Thoracic aorta (tissue), 2 donors: ENCODE results near the gene RXFP3. TPM values are rescaled to one million over a fixed set of nuclear protein-coding genes. Genes with fewer than 3 reads are reported as not detected.
"Not testable (repeated sequence)": the region's sequence is repeated elsewhere in the genome, so short reads cannot be mapped to it uniquely, and the experiment has no call there.

Source experiments
- ATAC-seq: fragments of 150-250 bp; one replicate; pipeline ENCODE4 v1.8.0; 2017; ENCODE audit warnings: low read depth; ENCODE audit not compliant: insufficient number of reproducible peaks, low FRiP score
- DNase-seq: peaks from one replicate; pipeline ENCODE4 v3.0.0-alpha.2; 2020; ENCODE audit warnings: low spot score
- H3K27ac ChIP-seq, 2 donors: fragments of 200-600 bp; sonication (generic); 1 replicate in 1 of 2; 2 replicates in 1 of 2; pipeline ENCODE4 v1.5.1; 2016; ENCODE audit warnings: mild to moderate bottlenecking in 2 of 2, moderate library complexity in 2 of 2
- H3K27me3 ChIP-seq: fragments of 200-600 bp; sonication (generic); replicated peaks from 2 replicates; pipeline ENCODE4 v1.6.0; 2016; ENCODE audit warnings: mild to moderate bottlenecking; ENCODE audit not compliant: insufficient read depth
- H3K36me3 ChIP-seq: fragments of 200-600 bp; sonication (generic); one replicate; pipeline ENCODE4 v1.5.1; 2016
- H3K4me1 ChIP-seq, 2 donors: fragments of 200-600 bp; sonication (generic); 1 replicate in 1 of 2; 2 replicates in 1 of 2; pipeline versions ENCODE4 v1.5.1 to v1.6.0; 2016; ENCODE audit warnings: low read depth in 2 of 2, mild to moderate bottlenecking in 1 of 2; ENCODE audit not compliant: control insufficient read depth in 1 of 2
- H3K4me3 ChIP-seq: fragments of 200-600 bp; sonication (generic); 2 replicates; pipeline ENCODE4 v1.5.1; 2016; ENCODE audit warnings: mild to moderate bottlenecking
- H3K9me3 ChIP-seq: fragments of 200-600 bp; sonication (generic); 2 replicates; pipeline ENCODE4 v1.5.1; 2016
- CTCF ChIP-seq: fragments of 200-600 bp; sonication (generic); IDR thresholded peaks from one replicate; pipeline ENCODE4 v1.5.1; 2019; ENCODE audit warnings: antibody characterized with exemption
- total RNA-seq, 2 donors: library from RNA; depleted of rRNA; stranded (reverse); fragments of >200 nt; gene quantifications; one replicate each; pipeline versions ENCODE4 v1.1.0 to v1.2.3, GENCODE V29; 2016

Gene RXFP3
- total RNA-seq, 2 donors from 2014 or later = not detected

- DNase-seq (no peak), ATAC-seq (no peak)
- Histone ChIP-seq H3K4me1 (no peaks in the 10 kb centered on the region), H3K9me3 (peaks cover 10% of the 10 kb centered on the region), H3K36me3 (no peaks in the 10 kb centered on the region), H3K27me3 (no peaks in the 10 kb centered on the region), H3K4me3 (no peak overlapping the region), H3K27ac (no peak overlapping the region)
- no peak for TF ChIP-seq CTCF
These were observed 33.1 kb upstream of the RXFP3 start for GRCh38 chr5:33903118-33903517.

- Histone ChIP-seq H3K36me3 (no peaks in the 10 kb centered on the region), H3K9me3 (peaks cover 10% of the 10 kb centered on the region), H3K4me3 (no peak overlapping the region), H3K4me1 (no peaks in the 10 kb centered on the region), H3K27ac (no peak overlapping the region), H3K27me3 (no peaks in the 10 kb centered on the region)
- DNase-seq = no peak
- no peak for ATAC-seq
- no peak for TF ChIP-seq CTCF
These were observed 30.8 kb upstream of the RXFP3 start for GRCh38 chr5:33905381-33905780.

- ATAC-seq, DNase-seq, H3K4me1 ChIP-seq, H3K27ac ChIP-seq, H3K4me3 ChIP-seq, H3K27me3 ChIP-seq, H3K36me3 ChIP-seq: not testable (repeated sequence)
- H3K9me3 ChIP-seq = peaks cover 10% of the 10 kb centered on the region
These were observed 29.9 kb upstream of the RXFP3 start for GRCh38 chr5:33906248-33906647.

- not testable (repeated sequence) for H3K4me3 ChIP-seq, H3K36me3 ChIP-seq, DNase-seq, H3K27me3 ChIP-seq, H3K4me1 ChIP-seq, H3K9me3 ChIP-seq, ATAC-seq, H3K27ac ChIP-seq
These were observed 21.3 kb upstream of the RXFP3 start for GRCh38 chr5:33914844-33915243.

GRCh38 chr5:33921002-33921401 is 15.2 kb upstream of the RXFP3 start:
- TF ChIP-seq CTCF = no peak
- H3K36me3 ChIP-seq = no peaks in the 10 kb centered on the region
- H3K27ac ChIP-seq = no peak overlapping the region
- H3K4me3 ChIP-seq = no peak overlapping the region
- peaks cover 4% of the 10 kb centered on the region for H3K9me3 ChIP-seq
- ATAC-seq (no peak), DNase-seq (no peak)
- no peaks in the 10 kb centered on the region for H3K27me3 ChIP-seq
- H3K4me1 ChIP-seq = no peaks in the 10 kb centered on the region

GRCh38 chr5:33925278-33925677 is 10.9 kb upstream of the RXFP3 start:
- H3K4me1 ChIP-seq = no peaks in the 10 kb centered on the region
- no peaks in the 10 kb centered on the region for H3K9me3 ChIP-seq
- no peak overlapping the region for H3K4me3 ChIP-seq
- H3K27me3 ChIP-seq = no peaks in the 10 kb centered on the region
- DNase-seq = no peak
- H3K36me3 ChIP-seq = no peaks in the 10 kb centered on the region
- ATAC-seq = no peak
- no peak overlapping the region for H3K27ac ChIP-seq
- TF ChIP-seq CTCF = no peak
